BJ (cell line): ENCODE data around the gene PRRC2A. TPM values are rescaled to one million over a fixed set of nuclear protein-coding genes. Genes with fewer than 3 reads are reported as not detected.
A peak's percentile ranks its signal among the peaks of the same experiment; 100 is the strongest.

Source experiments
- CTCF ChIA-PET: fragments of 350-600 bp; formaldehyde crosslinking; extraction: SDS; loops from one replicate; lab custom pipeline; 2021; ENCODE audit warnings: antibody characterized with exemption, inconsistent platforms; lab: Yijun Ruan, JAX
- POLR2A ChIA-PET: fragments of 300-600 bp; sonication (Branson Sonifier 250); formaldehyde crosslinking; extraction: SDS; loops from one replicate; lab custom pipeline; 2021; ENCODE audit warnings: antibody characterized with exemption; lab: Charles Lee
- DNase-seq: peaks from one replicate; pipeline ENCODE4 v3.0.0-alpha.2; 2011; ENCODE audit warnings: low read depth
- H3K27me3 ChIP-seq: 2 replicates; pipeline ENCODE4 v1.6.0; 2011; ENCODE audit warnings: low read length; ENCODE audit not compliant: control insufficient read depth, insufficient read depth
- H3K36me3 ChIP-seq: 2 replicates; pipeline ENCODE4 v1.5.1; 2011; ENCODE audit warnings: low read length; ENCODE audit not compliant: control insufficient read depth, insufficient read depth
- H3K4me3 ChIP-seq: 2 replicates; pipeline ENCODE4 v1.5.1; 2011; ENCODE audit warnings: low read depth, mild to moderate bottlenecking, control low read depth, low read length
- CTCF ChIP-seq: IDR thresholded peaks from 2 replicates; pipeline ENCODE4 v1.5.1; 2011; ENCODE audit warnings: low read depth, mild to moderate bottlenecking, control low read depth, inconsistent platforms, low read length, moderate library complexity; ENCODE audit not compliant: insufficient read depth
- polyA plus RNA-seq: library from polyadenylated mRNA; depleted of rRNA; stranded (reverse); fragments of >200 nt; gene quantifications from 2 replicates; pipeline ENCODE4 v1.2.3, GENCODE V29; 2011

PRRC2A gene
- polyA plus RNA-seq, 1 experiment: 47.3 TPM

- no peaks in the 10 kb centered on the region for H3K27me3 ChIP-seq
- H3K4me3 ChIP-seq: no peak overlapping the region
- no peaks in the 10 kb centered on the region for H3K36me3 ChIP-seq
- ChIA-PET CTCF (interaction anchor here (1.3 to 11.7 kb wide), 3 partner anchors 8 to 98 kb away, joined by 5 to 433 read pairs (median 182); partner anchors contain the start of genes ATP6V1G2, DDX39B, LST1 and LTB), POLR2A (no interaction called here)
- no peak for DNase-seq
- TF ChIP-seq CTCF: no peak
Measured at GRCh38 chr6:31592396-31592771, 28.1 kb upstream of the PRRC2A start.

DNA sequence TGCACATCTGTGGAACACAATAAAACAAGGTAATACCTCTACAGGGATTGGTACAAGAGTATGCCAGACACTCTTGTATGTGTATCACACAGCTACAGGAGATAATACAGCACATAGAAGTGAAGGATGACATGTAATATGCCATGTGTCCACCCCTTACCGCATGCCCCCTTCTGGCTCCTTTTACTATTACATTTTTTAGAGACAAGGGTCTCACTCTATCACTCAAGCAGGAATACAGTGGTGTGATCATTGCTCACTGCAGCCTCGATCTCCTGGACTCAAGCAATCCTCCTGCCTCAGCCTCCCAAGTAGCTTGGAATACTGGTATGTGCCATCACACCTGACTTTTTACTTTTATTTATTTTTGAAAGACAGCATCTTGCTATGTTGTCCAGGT, 23.5 kb upstream of the PRRC2A start:
- TF ChIP-seq CTCF: peak; percentile 37
- no peaks in the 10 kb centered on the region for H3K27me3 ChIP-seq
- no peak for DNase-seq
- no peak overlapping the region for H3K4me3 ChIP-seq
- ChIA-PET CTCF (interaction anchor here (1.0 to 11.7 kb wide), 10 partner anchors 13 to 103 kb away, joined by 4 to 433 read pairs (median 32); partner anchors contain the start of genes ATP6V1G2, DDX39B, LST1 and LTB), POLR2A (no interaction called here)
- no peaks in the 10 kb centered on the region for H3K36me3 ChIP-seq

GRCh38 chr6:31607317-31607716, 13.2 kb upstream of the PRRC2A start:
- no peak for TF ChIP-seq CTCF
- ChIA-PET CTCF (interaction anchor here (1.1 to 1.8 kb wide), 4 partner anchors 9 to 60 kb away, joined by 3 to 8 read pairs (median 5); partner anchors contain the start of genes ATP6V1G2 and NFKBIL1), POLR2A (no interaction called here)
- DNase-seq: no peak
- H3K4me3 ChIP-seq: no peak overlapping the region
- H3K27me3 ChIP-seq: no peaks in the 10 kb centered on the region
- H3K36me3 ChIP-seq: no peaks in the 10 kb centered on the region

DNA sequence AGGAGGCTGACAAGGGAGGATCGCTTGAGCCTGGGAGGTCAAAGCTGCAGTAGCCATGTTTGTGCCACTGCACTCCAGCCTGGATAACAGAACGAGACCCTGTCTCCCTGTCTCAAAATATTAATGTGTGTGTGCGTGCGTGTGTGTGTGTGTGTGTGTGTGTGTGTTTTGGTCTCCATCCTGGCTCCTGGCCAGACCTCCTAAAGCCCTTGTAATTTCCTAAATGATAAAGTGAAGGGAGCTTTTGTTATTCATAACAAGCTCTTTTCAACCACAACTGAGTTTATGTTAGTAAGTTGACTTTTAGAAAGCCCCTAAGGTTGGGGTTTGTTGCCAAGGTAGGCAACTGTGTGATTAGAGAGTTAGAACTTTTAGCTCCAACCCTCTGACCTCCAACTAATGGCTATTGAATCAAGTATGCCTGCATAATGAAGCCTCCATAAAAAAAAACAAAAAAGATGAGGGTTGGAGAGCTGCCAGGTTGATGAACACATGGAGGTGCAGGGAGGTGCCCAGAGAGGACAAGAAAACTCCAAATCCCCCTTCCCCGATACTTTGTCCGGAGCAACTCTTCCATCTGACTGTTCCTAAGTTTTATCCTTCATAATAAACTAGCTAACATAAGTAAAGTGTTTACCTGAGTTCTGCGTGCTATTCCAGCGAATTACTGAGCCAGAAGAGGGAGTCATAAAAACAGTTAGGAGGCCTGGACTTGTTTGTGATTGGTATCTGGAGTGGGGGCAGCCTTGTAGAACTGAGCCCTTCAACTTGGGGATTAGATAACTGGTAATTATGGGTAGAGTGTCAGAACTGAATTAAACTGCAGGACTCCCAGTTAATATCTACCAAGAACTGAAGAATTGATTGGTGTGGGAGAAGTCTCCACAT, 10.8 kb upstream of the PRRC2A start:
- no peak for DNase-seq
- Histone ChIP-seq H3K27me3 (no peaks in the 10 kb centered on the region), H3K36me3 (no peaks in the 10 kb centered on the region), H3K4me3 (no peak overlapping the region)
- ChIA-PET POLR2A (no interaction called here), CTCF (interaction anchor here (0.7 to 3.0 kb wide), 6 partner anchors 12 to 61 kb away, joined by 3 to 34 read pairs (median 4); no protein-coding TSS in a partner anchor)
- no peak for TF ChIP-seq CTCF

GRCh38 chr6:31610968-31611367, 9.5 kb upstream of the PRRC2A start:
- ChIA-PET POLR2A (no interaction called here), CTCF (interaction anchor here (0.6 to 3.0 kb wide), 4 partner anchors 9 to 60 kb away, joined by 3 to 34 read pairs (median 4); no protein-coding TSS in a partner anchor)
- Histone ChIP-seq H3K27me3 (no peaks in the 10 kb centered on the region), H3K36me3 (no peaks in the 10 kb centered on the region), H3K4me3 (no peak overlapping the region)
- DNase-seq: no peak
- TF ChIP-seq CTCF: no peak
